ENCODE data around the gene POLR3G.

DNA sequence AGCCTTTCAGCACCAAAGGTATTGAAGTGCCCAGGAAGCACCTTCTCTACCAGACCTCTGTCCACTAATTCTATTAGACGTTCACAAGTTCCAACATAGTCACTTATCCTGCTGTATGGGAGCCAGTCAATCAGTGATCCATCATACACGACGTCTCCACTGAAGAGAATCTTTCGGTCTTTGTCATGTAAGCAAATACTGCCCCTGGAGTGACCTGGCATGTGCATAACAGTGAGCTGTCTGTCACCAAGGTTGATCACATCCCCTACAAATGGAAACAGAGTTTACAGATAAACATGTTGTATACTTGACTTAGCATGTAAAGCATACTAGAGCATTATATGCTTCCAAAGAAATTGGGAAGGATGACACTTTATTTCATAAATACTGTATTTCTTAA is 13.4 kb upstream of the POLR3G start:
- TF ChIP-seq POLR2A (IDR thresholded peaks at IDR 0.05) (no peak), POLR2AphosphoS5 (IDR thresholded peaks at IDR 0.05) (no peak), EP300 (IDR thresholded peaks at IDR 0.05) (no peak)
- TF ChIP-seq, protein P1, sequence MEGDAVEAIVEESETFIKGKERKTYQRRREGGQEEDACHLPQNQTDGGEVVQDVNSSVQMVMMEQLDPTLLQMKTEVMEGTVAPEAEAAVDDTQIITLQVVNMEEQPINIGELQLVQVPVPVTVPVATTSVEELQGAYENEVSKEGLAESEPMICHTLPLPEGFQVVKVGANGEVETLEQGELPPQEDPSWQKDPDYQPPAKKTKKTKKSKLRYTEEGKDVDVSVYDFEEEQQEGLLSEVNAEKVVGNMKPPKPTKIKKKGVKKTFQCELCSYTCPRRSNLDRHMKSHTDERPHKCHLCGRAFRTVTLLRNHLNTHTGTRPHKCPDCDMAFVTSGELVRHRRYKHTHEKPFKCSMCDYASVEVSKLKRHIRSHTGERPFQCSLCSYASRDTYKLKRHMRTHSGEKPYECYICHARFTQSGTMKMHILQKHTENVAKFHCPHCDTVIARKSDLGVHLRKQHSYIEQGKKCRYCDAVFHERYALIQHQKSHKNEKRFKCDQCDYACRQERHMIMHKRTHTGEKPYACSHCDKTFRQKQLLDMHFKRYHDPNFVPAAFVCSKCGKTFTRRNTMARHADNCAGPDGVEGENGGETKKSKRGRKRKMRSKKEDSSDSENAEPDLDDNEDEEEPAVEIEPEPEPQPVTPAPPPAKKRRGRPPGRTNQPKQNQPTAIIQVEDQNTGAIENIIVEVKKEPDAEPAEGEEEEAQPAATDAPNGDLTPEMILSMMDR (IDR thresholded peaks at IDR 0.05): no peak
